Smooth muscle cell (in vitro differentiated cells): ENCODE measurements around the gene EYS. TPM values are rescaled to one million over a fixed set of nuclear protein-coding genes. Genes with fewer than 3 reads are reported as not detected.
"Not testable (repeated sequence)": the region's sequence is repeated elsewhere in the genome, so short reads cannot be mapped to it uniquely, and the experiment has no call there.

Experiments used
- DNase-seq: peaks from one replicate; lab custom pipeline; 2025; ENCODE audit not compliant: unreplicated experiment; lab: John Stamatoyannopoulos, UW
- H2AFZ ChIP-seq: fragments of 200-600 bp; sonication (generic); 2 replicates; pipeline ENCODE4 v1.6.0; 2016; ENCODE audit warnings: antibody characterized with exemption, low read depth, mild to moderate bottlenecking
- H3F3A ChIP-seq: fragments of 200-600 bp; sonication (generic); 2 replicates; pipeline ENCODE4 v1.6.0; 2017; ENCODE audit warnings: antibody characterized with exemption, low read depth
- H3K27ac ChIP-seq: fragments of 200-600 bp; sonication (generic); 2 replicates; pipeline ENCODE4 v1.5.1; 2016; ENCODE audit warnings: low read depth, mild to moderate bottlenecking
- H3K27me3 ChIP-seq: fragments of 200-600 bp; sonication (generic); 2 replicates; pipeline ENCODE4 v1.6.1; 2016; ENCODE audit warnings: low read depth, mild to moderate bottlenecking
- H3K36me3 ChIP-seq: fragments of 200-600 bp; sonication (generic); 2 replicates; pipeline ENCODE4 v1.5.1; 2016; ENCODE audit warnings: low read depth
- H3K4me1 ChIP-seq: fragments of 200-600 bp; sonication (generic); 2 replicates; pipeline ENCODE4 v1.5.1; 2016; ENCODE audit warnings: low read depth
- H3K4me2 ChIP-seq: fragments of 200-600 bp; sonication (generic); 2 replicates; pipeline ENCODE4 v1.6.0; 2016; ENCODE audit warnings: mild to moderate bottlenecking
- H3K4me3 ChIP-seq: fragments of 200-600 bp; sonication (generic); 2 replicates; pipeline ENCODE4 v1.5.1; 2016; ENCODE audit warnings: mild to moderate bottlenecking
- H3K79me2 ChIP-seq: fragments of 200-600 bp; sonication (generic); 2 replicates; pipeline ENCODE4 v1.6.0; 2016; ENCODE audit warnings: low read depth, mild to moderate bottlenecking
- H3K9ac ChIP-seq: fragments of 200-600 bp; sonication (generic); 2 replicates; pipeline ENCODE4 v1.6.0; 2016; ENCODE audit warnings: low read depth
- H3K9me3 ChIP-seq: fragments of 200-600 bp; sonication (generic); replicated peaks from 2 replicates; pipeline ENCODE4 v1.5.1; 2016; ENCODE audit warnings: low read depth
- H4K20me1 ChIP-seq: fragments of 200-600 bp; sonication (generic); 2 replicates; pipeline ENCODE4 v1.6.0; 2016; ENCODE audit warnings: low read depth
- WGBS: methylation state at CpG from one replicate; pipeline ENCODE4 v1.1.7; 2016; ENCODE audit warnings: low lambda C conversion rate; 5-methylcytosine and 5-hydroxymethylcytosine counted together
- polyA plus RNA-seq: library from polyadenylated mRNA; unstranded; fragments of >200 nt; fragmentation: Nextera tagmentation; extraction: Ambion mirVana; gene quantifications from 2 replicates; pipeline ENCODE4 v1.2.1, GENCODE V29; 2016
- total RNA-seq: library from RNA; depleted of rRNA; stranded (reverse); fragments of >200 nt; gene quantifications from 2 replicates; pipeline ENCODE4 v1.2.3, GENCODE V29; 2014
- TF ChIP-seq, protein P1 (sequence below): fragments of 200-600 bp; sonication (generic); IDR thresholded peaks from 2 replicates; pipeline ENCODE4 v1.5.1; 2017; ENCODE audit warnings: borderline replicate concordance, mild to moderate bottlenecking, antibody characterized with exemption; ENCODE audit not compliant: insufficient read depth, poor library complexity, severe bottlenecking

Gene EYS
- total and polyA plus RNA-seq, 2 experiments from 2014 or later: 0.07 to 0.18 TPM

DNA sequence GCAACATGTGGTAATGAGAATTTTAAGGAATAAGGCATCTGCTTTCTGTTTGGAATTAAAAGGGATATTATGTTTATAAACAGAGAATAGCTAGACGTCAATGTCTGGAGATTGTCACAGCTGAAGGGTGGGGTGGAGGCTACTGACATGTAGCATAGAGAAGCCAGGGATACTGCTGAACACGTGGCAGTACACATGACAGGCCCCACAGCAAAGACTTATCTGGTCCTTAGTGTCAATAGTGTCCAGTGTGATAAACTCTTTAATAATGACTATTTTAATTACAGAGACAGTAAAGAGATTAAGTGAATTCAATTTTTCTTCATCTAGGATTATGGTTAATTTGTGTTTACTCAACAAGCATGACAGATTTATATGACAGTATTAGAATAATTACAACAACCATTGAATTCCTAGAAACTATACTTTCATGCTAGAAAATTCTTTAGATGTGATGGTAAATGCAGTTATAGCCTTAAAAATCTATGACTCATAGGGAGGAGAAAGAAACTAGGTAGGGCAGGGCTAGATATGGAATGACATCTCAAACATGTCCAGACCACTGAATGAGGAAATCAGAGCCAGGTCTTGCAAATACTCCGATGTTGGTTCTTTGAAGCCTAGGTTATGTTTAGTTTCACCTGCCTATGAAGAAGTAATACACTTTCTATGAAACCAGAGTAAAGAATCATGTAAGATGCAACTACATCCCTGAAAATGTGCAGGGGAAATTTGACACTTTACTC lies 1671.9 kb downstream of the EYS start:
- no peak overlapping the region for H3K9ac ChIP-seq
- H3K27ac ChIP-seq: peak overlapping the region; percentile 77
- H3K4me2 ChIP-seq: peak overlapping the region; percentile 50
- peaks cover 8% of the 10 kb centered on the region for H3K9me3 ChIP-seq
- no peaks in the 10 kb centered on the region for H3K4me1 ChIP-seq
- no peaks in the 10 kb centered on the region for H3K79me2 ChIP-seq
- H4K20me1 ChIP-seq: no peaks in the 10 kb centered on the region
- no peaks in the 10 kb centered on the region for H3K27me3 ChIP-seq
- TF ChIP-seq, protein P1, sequence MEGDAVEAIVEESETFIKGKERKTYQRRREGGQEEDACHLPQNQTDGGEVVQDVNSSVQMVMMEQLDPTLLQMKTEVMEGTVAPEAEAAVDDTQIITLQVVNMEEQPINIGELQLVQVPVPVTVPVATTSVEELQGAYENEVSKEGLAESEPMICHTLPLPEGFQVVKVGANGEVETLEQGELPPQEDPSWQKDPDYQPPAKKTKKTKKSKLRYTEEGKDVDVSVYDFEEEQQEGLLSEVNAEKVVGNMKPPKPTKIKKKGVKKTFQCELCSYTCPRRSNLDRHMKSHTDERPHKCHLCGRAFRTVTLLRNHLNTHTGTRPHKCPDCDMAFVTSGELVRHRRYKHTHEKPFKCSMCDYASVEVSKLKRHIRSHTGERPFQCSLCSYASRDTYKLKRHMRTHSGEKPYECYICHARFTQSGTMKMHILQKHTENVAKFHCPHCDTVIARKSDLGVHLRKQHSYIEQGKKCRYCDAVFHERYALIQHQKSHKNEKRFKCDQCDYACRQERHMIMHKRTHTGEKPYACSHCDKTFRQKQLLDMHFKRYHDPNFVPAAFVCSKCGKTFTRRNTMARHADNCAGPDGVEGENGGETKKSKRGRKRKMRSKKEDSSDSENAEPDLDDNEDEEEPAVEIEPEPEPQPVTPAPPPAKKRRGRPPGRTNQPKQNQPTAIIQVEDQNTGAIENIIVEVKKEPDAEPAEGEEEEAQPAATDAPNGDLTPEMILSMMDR: no peak
- no peak for DNase-seq
- H3K36me3 ChIP-seq: no peaks in the 10 kb centered on the region
- H2AFZ ChIP-seq: peak overlapping the region; percentile 31
- WGBS: 11% methylated on average over 3 of the region's 3 CpGs
- peaks cover 15% of the 10 kb centered on the region for H3F3A ChIP-seq
- H3K4me3 ChIP-seq: no peak overlapping the region

DNA sequence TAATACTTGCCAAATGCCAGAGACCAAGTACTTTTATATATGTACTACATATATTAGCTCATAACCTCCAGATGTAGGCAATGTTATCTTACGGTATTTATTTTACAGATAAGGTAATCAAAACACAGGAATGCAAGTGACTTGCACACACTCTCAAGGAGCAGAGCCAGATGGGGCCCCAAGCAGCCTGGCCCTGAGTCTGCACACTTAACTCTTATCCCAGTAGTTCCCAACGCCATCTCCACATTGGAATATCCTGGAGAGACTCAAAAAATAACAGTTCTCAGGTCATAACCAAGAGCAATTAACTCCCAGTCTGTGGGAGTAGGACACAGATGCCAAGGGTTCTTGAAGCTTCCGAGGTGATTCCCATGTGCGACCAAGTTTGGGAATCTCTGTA lies 1672.7 kb downstream of the EYS start:
- no peak overlapping the region for H3K4me3 ChIP-seq
- peak overlapping the region; percentile 50 for H3K4me2 ChIP-seq
- TF ChIP-seq, protein P1: no peak
- H4K20me1 ChIP-seq: no peaks in the 10 kb centered on the region
- 23% methylated on average over 4 of the region's 4 CpGs for WGBS
- H3K27me3 ChIP-seq: no peaks in the 10 kb centered on the region
- H2AFZ ChIP-seq: peak overlapping the region; percentile 31
- no peaks in the 10 kb centered on the region for H3K36me3 ChIP-seq
- H3K79me2 ChIP-seq: no peaks in the 10 kb centered on the region
- peaks cover 8% of the 10 kb centered on the region for H3K9me3 ChIP-seq
- H3K27ac ChIP-seq: peak overlapping the region; percentile 77
- H3K4me1 ChIP-seq: no peaks in the 10 kb centered on the region
- H3K9ac ChIP-seq: no peak overlapping the region
- DNase-seq: no peak
- peaks cover 15% of the 10 kb centered on the region for H3F3A ChIP-seq

DNA sequence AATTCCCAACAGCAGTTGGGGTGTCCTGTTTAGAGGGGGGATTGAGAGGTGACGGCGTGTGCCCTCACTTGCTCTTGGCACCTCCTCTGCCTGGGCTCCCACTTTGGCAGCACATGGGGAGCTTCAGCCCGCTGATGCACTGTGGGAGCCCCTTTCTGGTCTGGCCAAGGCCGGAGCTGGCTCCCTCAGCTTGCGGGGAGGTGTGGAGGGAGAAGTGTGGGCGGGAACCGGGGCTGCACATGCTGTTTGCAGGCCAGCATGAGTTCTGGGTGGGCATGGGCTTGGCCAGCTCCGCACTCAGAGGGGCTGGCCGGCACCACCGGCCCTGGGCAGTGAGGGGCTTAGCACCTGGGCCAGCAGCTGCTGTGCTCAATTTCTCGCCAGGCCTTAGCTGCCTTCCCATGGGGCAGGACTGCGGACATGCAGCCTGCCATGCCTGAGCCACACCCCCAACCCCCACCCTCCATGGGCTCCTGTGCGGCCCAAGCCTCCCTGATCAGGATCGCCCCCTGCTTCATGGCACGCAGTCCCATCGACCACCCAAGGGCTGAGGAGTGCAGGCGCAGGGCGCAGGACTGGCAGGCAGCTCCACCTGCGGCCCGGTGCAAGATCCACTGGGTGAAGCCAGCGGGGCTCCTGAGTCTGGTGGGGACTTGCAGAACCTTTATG lies 1675.9 kb downstream of the EYS start:
- H3F3A ChIP-seq: peaks cover 15% of the 10 kb centered on the region
- not testable (repeated sequence) for DNase-seq, H3K79me2 ChIP-seq, H2AFZ ChIP-seq, H3K36me3 ChIP-seq, H3K4me2 ChIP-seq, H3K4me3 ChIP-seq, H3K4me1 ChIP-seq, H3K9me3 ChIP-seq, H4K20me1 ChIP-seq, H3K27ac ChIP-seq, H3K27me3 ChIP-seq, H3K9ac ChIP-seq
- 95% methylated on average over 21 of the region's 21 CpGs for WGBS

GRCh38 chr6:64023693-64024092 lies 1683.3 kb downstream of the EYS start:
- no peak for DNase-seq
- TF ChIP-seq, protein P1: no peak
- Histone ChIP-seq H3F3A (no peaks in the 10 kb centered on the region), H3K36me3 (no peaks in the 10 kb centered on the region), H3K79me2 (no peaks in the 10 kb centered on the region), H3K9me3 (no peaks in the 10 kb centered on the region), H3K4me3 (no peak overlapping the region), H3K27ac (no peak overlapping the region), H3K4me1 (no peaks in the 10 kb centered on the region), H4K20me1 (no peaks in the 10 kb centered on the region), H2AFZ (no peak overlapping the region), H3K27me3 (no peaks in the 10 kb centered on the region), H3K4me2 (no peak overlapping the region), H3K9ac (no peak overlapping the region)
- 94% methylated on average over 15 of the region's 24 CpGs for WGBS
